SK-N-SH treated with all-trans-retinoic acid at 6 μM for 48 hours (cell line): ENCODE measurements around the gene METTL2A.
"Not testable (repeated sequence)": the region's sequence is repeated elsewhere in the genome, so short reads cannot be mapped to it uniquely, and the experiment has no call there.

ENCODE experiments used
- ARNTL ChIP-seq: fragments of 450-650 bp; formaldehyde crosslinking; IDR thresholded peaks from 2 replicates; pipeline ENCODE4 v1.5.0; 2020; ENCODE audit warnings: low read depth, mild to moderate bottlenecking, moderate library complexity, borderline replicate concordance
- GLIS3 ChIP-seq: fragments of 250-450 bp; sonication (Bioruptor Pico); IDR thresholded peaks from 2 replicates; pipeline ENCODE4 v1.5.0; 2020; ENCODE audit warnings: mild to moderate bottlenecking, moderate library complexity
- ISL1 ChIP-seq: fragments of 250-450 bp; sonication (Bioruptor Pico); IDR thresholded peaks from 2 replicates; pipeline ENCODE4 v2.1.2; 2022; ENCODE audit warnings: mild to moderate bottlenecking, moderate library complexity
- ZNF8 ChIP-seq: fragments of 450-650 bp; formaldehyde crosslinking; IDR thresholded peaks from 2 replicates; pipeline ENCODE4 v1.5.0; 2020; ENCODE audit warnings: mild to moderate bottlenecking, moderate library complexity
- TF ChIP-seq, protein P1 (sequence below): fragments of 250-450 bp; sonication (Bioruptor Pico); IDR thresholded peaks from 2 replicates; pipeline ENCODE4 v1.8.0; 2020; ENCODE audit warnings: mild to moderate bottlenecking, moderate library complexity, borderline replicate concordance
- TF ChIP-seq, protein P2 (sequence below): fragments of 250-450 bp; sonication (Bioruptor Pico); IDR thresholded peaks from 2 replicates; pipeline ENCODE4 v1.5.1; 2020; ENCODE audit warnings: low read depth, mild to moderate bottlenecking, moderate library complexity

DNA sequence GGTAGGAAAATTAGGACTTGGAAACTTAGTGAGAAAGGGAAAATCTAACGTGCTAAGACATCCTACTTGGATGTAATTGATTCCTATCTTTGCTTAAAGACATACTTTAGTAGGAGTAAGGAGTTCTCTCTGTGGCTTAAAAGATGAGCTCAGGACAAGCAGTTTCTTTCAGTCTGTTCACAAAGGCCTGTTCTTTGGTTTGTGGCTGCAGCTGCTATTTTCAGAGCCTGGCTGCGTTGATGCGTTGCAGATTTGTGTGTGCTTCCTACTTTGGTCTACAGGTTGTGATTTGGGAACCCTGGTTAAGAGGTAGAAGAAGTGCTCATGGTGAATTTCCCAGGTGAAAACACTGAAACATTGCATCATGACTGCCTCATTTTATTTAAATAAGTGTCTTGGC is 30.4 kb downstream of the METTL2A start:
- not testable (repeated sequence) for TF ChIP-seq GLIS3 (CRISPR knock-in tag); ARNTL; ISL1 (CRISPR knock-in tag); ZNF8 (CRISPR knock-in tag)
- TF ChIP-seq, protein P1, sequence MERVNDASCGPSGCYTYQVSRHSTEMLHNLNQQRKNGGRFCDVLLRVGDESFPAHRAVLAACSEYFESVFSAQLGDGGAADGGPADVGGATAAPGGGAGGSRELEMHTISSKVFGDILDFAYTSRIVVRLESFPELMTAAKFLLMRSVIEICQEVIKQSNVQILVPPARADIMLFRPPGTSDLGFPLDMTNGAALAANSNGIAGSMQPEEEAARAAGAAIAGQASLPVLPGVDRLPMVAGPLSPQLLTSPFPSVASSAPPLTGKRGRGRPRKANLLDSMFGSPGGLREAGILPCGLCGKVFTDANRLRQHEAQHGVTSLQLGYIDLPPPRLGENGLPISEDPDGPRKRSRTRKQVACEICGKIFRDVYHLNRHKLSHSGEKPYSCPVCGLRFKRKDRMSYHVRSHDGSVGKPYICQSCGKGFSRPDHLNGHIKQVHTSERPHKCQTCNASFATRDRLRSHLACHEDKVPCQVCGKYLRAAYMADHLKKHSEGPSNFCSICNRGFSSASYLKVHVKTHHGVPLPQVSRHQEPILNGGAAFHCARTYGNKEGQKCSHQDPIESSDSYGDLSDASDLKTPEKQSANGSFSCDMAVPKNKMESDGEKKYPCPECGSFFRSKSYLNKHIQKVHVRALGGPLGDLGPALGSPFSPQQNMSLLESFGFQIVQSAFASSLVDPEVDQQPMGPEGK (CRISPR knock-in tag), result not testable (repeated sequence)
- TF ChIP-seq, protein P2, sequence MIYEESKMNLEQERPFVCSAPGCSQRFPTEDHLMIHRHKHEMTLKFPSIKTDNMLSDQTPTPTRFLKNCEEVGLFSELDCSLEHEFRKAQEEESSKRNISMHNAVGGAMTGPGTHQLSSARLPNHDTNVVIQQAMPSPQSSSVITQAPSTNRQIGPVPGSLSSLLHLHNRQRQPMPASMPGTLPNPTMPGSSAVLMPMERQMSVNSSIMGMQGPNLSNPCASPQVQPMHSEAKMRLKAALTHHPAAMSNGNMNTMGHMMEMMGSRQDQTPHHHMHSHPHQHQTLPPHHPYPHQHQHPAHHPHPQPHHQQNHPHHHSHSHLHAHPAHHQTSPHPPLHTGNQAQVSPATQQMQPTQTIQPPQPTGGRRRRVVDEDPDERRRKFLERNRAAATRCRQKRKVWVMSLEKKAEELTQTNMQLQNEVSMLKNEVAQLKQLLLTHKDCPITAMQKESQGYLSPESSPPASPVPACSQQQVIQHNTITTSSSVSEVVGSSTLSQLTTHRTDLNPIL (CRISPR knock-in tag), result not testable (repeated sequence)
